HFF-Myc (cell line): Measurements from ENCODE around the gene DUS4L.

Source experiments
- DNase-seq: peaks from one replicate; pipeline ENCODE4 v3.0.0-alpha.2; 2011; ENCODE audit warnings: low read depth; ENCODE audit errors: extremely low read depth
- H3K4me3 ChIP-seq: replicated peaks from 2 replicates; pipeline ENCODE4 v1.5.1; 2011; ENCODE audit warnings: low read depth, mild to moderate bottlenecking, control low read depth, low read length
- CTCF ChIP-seq: IDR thresholded peaks from 2 replicates; pipeline ENCODE4 v1.5.1; 2012; ENCODE audit warnings: mild to moderate bottlenecking, low read depth, low read length, control low read depth; ENCODE audit errors: missing control alignments

DUS4L gene

GRCh38 chr7:107591421-107591820, 27.6 kb downstream of the DUS4L start:
- DNase-seq = no peak
- no peak overlapping the region for H3K4me3 ChIP-seq
- no peak for TF ChIP-seq CTCF

GRCh38 chr7:107592361-107593024, 28.7 kb downstream of the DUS4L start:
- TF ChIP-seq CTCF = no peak
- no peak overlapping the region for H3K4me3 ChIP-seq
- peak; percentile 69 for DNase-seq

GRCh38 chr7:107593025-107593410, 29.2 kb downstream of the DUS4L start:
- no peak overlapping the region for H3K4me3 ChIP-seq
- DNase-seq = no peak
- TF ChIP-seq CTCF = no peak

GRCh38 chr7:107594961-107595737, 31.4 kb downstream of the DUS4L start:
- DNase-seq = peak; percentile 26
- no peak overlapping the region for H3K4me3 ChIP-seq
- TF ChIP-seq CTCF = no peak

- H3K4me3 ChIP-seq = no peak overlapping the region
- TF ChIP-seq CTCF = no peak
- DNase-seq = no peak
Observed at GRCh38 chr7:107596881-107597581, 33.3 kb downstream of the DUS4L start.

- TF ChIP-seq CTCF = no peak
- no peak overlapping the region for H3K4me3 ChIP-seq
- DNase-seq = no peak
Observed at GRCh38 chr7:107597582-107597916, 33.8 kb downstream of the DUS4L start.
